ENCODE measurements around the gene AHRR.

GRCh38 chr5:389197-389821 is 67.8 kb downstream of the AHRR start:
- TF ChIP-seq CTCF (IDR thresholded peaks at IDR 0.05) (no peak), POLR2A (IDR thresholded peaks at IDR 0.05) (no peak)
